ENCODE measurements around the gene TBC1D5.

Gene TBC1D5

GRCh38 chr3:17554078-17554477 lies 188.4 kb downstream of the TBC1D5 start:
- no peak for TF ChIP-seq CTCF (IDR thresholded peaks at IDR 0.05; ENCODE audit: borderline replicate concordance, insufficient read depth, low read depth, low read length)
- H3K4me3 ChIP-seq (ENCODE audit: low read depth, low read length) = no peak overlapping the region

GRCh38 chr3:17553080-17553479 lies 189.4 kb downstream of the TBC1D5 start:
- H3K4me3 ChIP-seq (ENCODE audit: low read depth, low read length) = no peak overlapping the region
- TF ChIP-seq CTCF (IDR thresholded peaks at IDR 0.05; ENCODE audit: borderline replicate concordance, insufficient read depth, low read depth, low read length) = no peak

- no peak for TF ChIP-seq CTCF (IDR thresholded peaks at IDR 0.05; ENCODE audit: borderline replicate concordance, insufficient read depth, low read depth, low read length)
- H3K4me3 ChIP-seq (ENCODE audit: low read depth, low read length) = no peak overlapping the region
Observed at GRCh38 chr3:17552351-17552750, 190.1 kb downstream of the TBC1D5 start.

- no peak for TF ChIP-seq CTCF (IDR thresholded peaks at IDR 0.05; ENCODE audit: borderline replicate concordance, insufficient read depth, low read depth, low read length)
- H3K4me3 ChIP-seq (ENCODE audit: low read depth, low read length) = no peak overlapping the region
Observed at GRCh38 chr3:17551895-17552294, 190.5 kb downstream of the TBC1D5 start.

- no peak for TF ChIP-seq CTCF (IDR thresholded peaks at IDR 0.05; ENCODE audit: borderline replicate concordance, insufficient read depth, low read depth, low read length)
- H3K4me3 ChIP-seq (ENCODE audit: low read depth, low read length) = no peak overlapping the region
Observed at GRCh38 chr3:17551333-17551732, 191.1 kb downstream of the TBC1D5 start.

- H3K4me3 ChIP-seq (ENCODE audit: low read depth, low read length) = no peak overlapping the region
- no peak for TF ChIP-seq CTCF (IDR thresholded peaks at IDR 0.05; ENCODE audit: borderline replicate concordance, insufficient read depth, low read depth, low read length)
Observed at GRCh38 chr3:17550624-17551023, 191.8 kb downstream of the TBC1D5 start.

- no peak for TF ChIP-seq CTCF (IDR thresholded peaks at IDR 0.05; ENCODE audit: borderline replicate concordance, insufficient read depth, low read depth, low read length)
Observed at GRCh38 chr3:17546500-17547255, 195.8 kb downstream of the TBC1D5 start.

More at GRCh38 chr3:17546500-17547255, 195.8 kb downstream of the TBC1D5 start:
- H3K4me3 ChIP-seq (ENCODE audit: low read depth, low read length) = no peak overlapping the region

All from GM12875 (cell line).